Hair follicular keratinocyte (primary cell): ENCODE data around the gene BARX1. TPM values are rescaled to one million over a fixed set of nuclear protein-coding genes. Genes with fewer than 3 reads are reported as not detected.

Source experiments
- total RNA-seq: library from RNA; depleted of rRNA; stranded (reverse); fragments of >200 nt; gene quantifications from 2 replicates; pipeline ENCODE4 v1.2.3, GENCODE V29; 2015

BARX1 gene
- not detected in 2 replicates for total RNA-seq

GRCh38 chr9:93955111-93955980, at the start of gene BARX1:
BARX1 (minus strand) TSS chr9:93955355; CDS start chr9:93955146, 209 bp downstream.

Other genes starting within 250 kb of the BARX1 start
- gene PTPDC1, start 129.1 kb upstream of the BARX1 start, total RNA-seq: 4.9 and 6.4 TPM in 2 replicates